K562 (cell line): ENCODE data around the gene TTC33. TPM values are rescaled to one million over a fixed set of nuclear protein-coding genes. Genes with fewer than 3 reads are reported as not detected.

Experiments
- CTCF ChIP-seq, 3 experiments: IDR thresholded peaks in 2 of 3; conservative IDR thresholded peaks in 1 of 3; 2 replicates each; pipeline ENCODE4 v1.5.1; 2011 to 2012; ENCODE audit warnings: low read length in 3 of 3, mild to moderate bottlenecking in 3 of 3, control low read depth in 2 of 3, improper control_type of control experiment in 1 of 3, inconsistent platforms in 1 of 3, low read depth in 1 of 3, mixed read lengths in 1 of 3, moderate library complexity in 1 of 3; ENCODE audit not compliant: insufficient read depth in 2 of 3
- FOXJ2 ChIP-seq: fragments of 200-800 bp; sonication (Bioruptor generic); IDR thresholded peaks from 2 replicates; pipeline ENCODE4 v1.6.1; 2016; ENCODE audit warnings: missing genetic modification characterization, missing compliant biosample characterization
- GTF2F1 ChIP-seq: IDR thresholded peaks from 2 replicates; pipeline ENCODE4 v1.6.1; 2011; ENCODE audit warnings: low read depth, low read length, improper control_type of control experiment
- ILF3 ChIP-seq: fragments of 450-650 bp; IDR thresholded peaks from 2 replicates; pipeline ENCODE4 v1.6.1; 2018; ENCODE audit warnings: antibody characterized with exemption, mild to moderate bottlenecking, moderate library complexity, borderline replicate concordance
- KDM5B ChIP-seq: fragments of 200-600 bp; sonication (generic); IDR thresholded peaks from 2 replicates; pipeline ENCODE4 v1.6.1; 2012; ENCODE audit warnings: low read depth, mild to moderate bottlenecking, moderate library complexity, low read length, control low read depth, inconsistent platforms; ENCODE audit not compliant: insufficient replicate concordance
- MAZ ChIP-seq, 2 experiments: fragments of 450-650 bp in 1 of 2; sonication (generic) in 1 of 2; formaldehyde crosslinking; IDR thresholded peaks in 1 of 2; conservative IDR thresholded peaks in 1 of 2; 2 replicates each; pipeline versions ENCODE4 v1.4.0 to v1.5.0; 2020; ENCODE audit warnings: mild to moderate bottlenecking in 1 of 2, missing genetic modification reagents in 1 of 2
- MEIS2 ChIP-seq: fragments of 450-650 bp; IDR thresholded peaks from 2 replicates; pipeline ENCODE4 v1.6.1; 2014; ENCODE audit warnings: mild to moderate bottlenecking; ENCODE audit not compliant: partially characterized antibody
- MLLT1 ChIP-seq, 2 experiments: fragments of 450-650 bp; IDR thresholded peaks; 2 replicates each; pipeline ENCODE4 v1.6.1; 2016
- RBM39 ChIP-seq: fragments of 200-400 bp; formaldehyde crosslinking; optimal IDR thresholded peaks from 2 replicates; pipeline ENCODE3; 2018; ENCODE audit warnings: low read depth, low read length
- SAFB2 ChIP-seq: fragments of 200-400 bp; formaldehyde crosslinking; IDR thresholded peaks from 2 replicates; pipeline ENCODE4 v1.6.1; 2018; ENCODE audit warnings: borderline replicate concordance, low read length, low read depth, moderate library complexity; ENCODE audit not compliant: severe bottlenecking
- SMARCA4 ChIP-seq: fragments of 450-650 bp; IDR thresholded peaks from 2 replicates; pipeline ENCODE4 v1.6.1; 2016
- STAT5A ChIP-seq: IDR thresholded peaks from 2 replicates; pipeline ENCODE4 v1.6.1; 2012; ENCODE audit warnings: low read length, inconsistent platforms, borderline replicate concordance
- ZBTB8A ChIP-seq: fragments of 450-650 bp; IDR thresholded peaks from 2 replicates; pipeline ENCODE4 v1.6.1; 2018; ENCODE audit warnings: mild to moderate bottlenecking, moderate library complexity; ENCODE audit not compliant: partially characterized antibody
- ZNF197 ChIP-seq: fragments of 200-800 bp; sonication (Bioruptor generic); IDR thresholded peaks from 2 replicates; pipeline ENCODE4 v1.6.1; 2016; ENCODE audit warnings: low read depth, missing genetic modification characterization, missing compliant biosample characterization
- polyA plus RNA-seq, 8 experiments: library from polyadenylated mRNA; depleted of rRNA in 4 of 8; stranded (reverse) in 5 of 8; unstranded in 3 of 8; fragments of >200 nt; fragmentation: Nextera tagmentation in 2 of 8; fragmentation: Illumina TruSeq in 1 of 8; extraction: Ambion mirVana in 2 of 8; extraction: Trizol in 1 of 8; gene quantifications; 2 replicates each; pipeline versions ENCODE4 v1.2.1 to v1.2.3, GENCODE V29; 2011 to 2014; ENCODE audit warnings: inconsistent platforms in 1 of 8, missing spikeins in 1 of 8
- total RNA-seq, 7 experiments: library from RNA; depleted of rRNA in 6 of 7; stranded (reverse); fragments of >200 nt in 6 of 7; fragmentation: Illumina TruSeq in 2 of 7; extraction: Trizol in 2 of 7; gene quantifications; 2 replicates each; pipeline versions ENCODE4 v1.2.1 to v1.2.3, GENCODE V29; 2011 to 2021; ENCODE audit warnings: low replicate concordance in 1 of 7
- TF ChIP-seq, protein P1 (sequence below), 2 experiments: IDR thresholded peaks; 2 replicates each; pipeline ENCODE4 v1.6.1; 2012; ENCODE audit warnings: improper control_type of control experiment in 2 of 2, low read depth in 2 of 2, low read length in 2 of 2, borderline replicate concordance in 1 of 2
- TF ChIP-seq, protein P2 (sequence below), 2 experiments: fragments of 450-650 bp; conservative IDR thresholded peaks; 2 replicates each; pipeline ENCODE4 v1.6.1; 2017; ENCODE audit warnings: mild to moderate bottlenecking in 2 of 2, moderate library complexity in 2 of 2

Gene TTC33
- total and polyA plus RNA-seq, 9 of the 15 experiments (the other 6 are each of a cell fraction or from before 2014, with no cell fraction given): 11.5 to 24.9 (median 21.1) TPM

DNA sequence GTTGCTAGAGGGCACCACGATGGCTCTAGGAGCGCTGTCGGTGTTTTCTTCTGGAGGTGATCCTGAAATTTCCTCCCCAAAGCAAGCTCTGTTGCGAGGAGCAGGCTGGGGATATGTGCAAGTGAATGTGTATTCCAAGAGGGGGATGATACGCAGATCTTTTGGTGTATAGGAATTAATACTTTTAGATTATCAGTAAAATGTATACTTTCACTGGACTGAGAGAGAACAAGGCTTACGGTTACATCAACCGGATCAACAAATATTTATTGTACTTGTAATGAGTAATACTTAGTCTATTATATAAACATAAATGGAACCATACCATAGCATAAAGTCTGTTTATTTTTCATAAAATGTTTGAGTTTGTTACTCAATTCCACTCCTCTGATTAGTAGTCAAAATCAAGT is 43.0 kb upstream of the TTC33 start (continued):
- TF ChIP-seq CTCF (IDR thresholded peaks at IDR 0.05 in 2 of 3, conservative IDR thresholded peaks at IDR 0.05 in 1 of 3; ENCODE audit: insufficient read depth in 2 of 3, low read depth in 1 of 3, low read length in 3 of 3) (peak in 2 of 3 experiments; percentile 37 to 46; a peak in 4 of 6 replicates), FOXJ2 (tag) (no peak), SMARCA4 (0 out of 2 replicates have a peak, but pooled peaks have one; percentile 4), KDM5B (no peak), MAZ (CRISPR knock-in tag; conservative IDR thresholded peaks at IDR 0.05 in 1 of 2, IDR thresholded peaks at IDR 0.05 in 1 of 2) (no peak), SAFB2 (no peak), MLLT1 (IDR thresholded peaks at IDR 0.05) (peak in 1 of 2 experiments; percentile 1; a peak in 2 of 4 replicates), RBM39 (no peak), ILF3 (0 out of 2 replicates have a peak, but pooled peaks have one; percentile 15), MEIS2 (no peak), STAT5A (0 out of 2 replicates have a peak, but pooled peaks have one; percentile 8), ZNF197 (0 out of 2 replicates have a peak, but pooled peaks have one; percentile 19), ZBTB8A (no peak), GTF2F1 (0 out of 2 replicates have a peak, but pooled peaks have one; percentile 6)
- TF ChIP-seq, protein P1, sequence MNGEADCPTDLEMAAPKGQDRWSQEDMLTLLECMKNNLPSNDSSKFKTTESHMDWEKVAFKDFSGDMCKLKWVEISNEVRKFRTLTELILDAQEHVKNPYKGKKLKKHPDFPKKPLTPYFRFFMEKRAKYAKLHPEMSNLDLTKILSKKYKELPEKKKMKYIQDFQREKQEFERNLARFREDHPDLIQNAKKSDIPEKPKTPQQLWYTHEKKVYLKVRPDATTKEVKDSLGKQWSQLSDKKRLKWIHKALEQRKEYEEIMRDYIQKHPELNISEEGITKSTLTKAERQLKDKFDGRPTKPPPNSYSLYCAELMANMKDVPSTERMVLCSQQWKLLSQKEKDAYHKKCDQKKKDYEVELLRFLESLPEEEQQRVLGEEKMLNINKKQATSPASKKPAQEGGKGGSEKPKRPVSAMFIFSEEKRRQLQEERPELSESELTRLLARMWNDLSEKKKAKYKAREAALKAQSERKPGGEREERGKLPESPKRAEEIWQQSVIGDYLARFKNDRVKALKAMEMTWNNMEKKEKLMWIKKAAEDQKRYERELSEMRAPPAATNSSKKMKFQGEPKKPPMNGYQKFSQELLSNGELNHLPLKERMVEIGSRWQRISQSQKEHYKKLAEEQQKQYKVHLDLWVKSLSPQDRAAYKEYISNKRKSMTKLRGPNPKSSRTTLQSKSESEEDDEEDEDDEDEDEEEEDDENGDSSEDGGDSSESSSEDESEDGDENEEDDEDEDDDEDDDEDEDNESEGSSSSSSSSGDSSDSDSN (IDR thresholded peaks at IDR 0.05; ENCODE audit: borderline replicate concordance in 1 of 2, low read depth in 2 of 2, low read length in 2 of 2): no peak
- TF ChIP-seq, protein P2, sequence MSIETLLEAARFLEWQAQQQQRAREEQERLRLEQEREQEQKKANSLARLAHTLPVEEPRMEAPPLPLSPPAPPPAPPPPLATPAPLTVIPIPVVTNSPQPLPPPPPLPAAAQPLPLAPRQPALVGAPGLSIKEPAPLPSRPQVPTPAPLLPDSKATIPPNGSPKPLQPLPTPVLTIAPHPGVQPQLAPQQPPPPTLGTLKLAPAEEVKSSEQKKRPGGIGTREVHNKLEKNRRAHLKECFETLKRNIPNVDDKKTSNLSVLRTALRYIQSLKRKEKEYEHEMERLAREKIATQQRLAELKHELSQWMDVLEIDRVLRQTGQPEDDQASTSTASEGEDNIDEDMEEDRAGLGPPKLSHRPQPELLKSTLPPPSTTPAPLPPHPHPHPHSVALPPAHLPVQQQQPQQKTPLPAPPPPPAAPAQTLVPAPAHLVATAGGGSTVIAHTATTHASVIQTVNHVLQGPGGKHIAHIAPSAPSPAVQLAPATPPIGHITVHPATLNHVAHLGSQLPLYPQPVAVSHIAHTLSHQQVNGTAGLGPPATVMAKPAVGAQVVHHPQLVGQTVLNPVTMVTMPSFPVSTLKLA (conservative IDR thresholded peaks at IDR 0.05): peak; percentile 6 to 34; a peak in 1 of 4 replicates
